Measurements from ENCODE around the gene MRGPRD.

MRGPRD gene

DNA sequence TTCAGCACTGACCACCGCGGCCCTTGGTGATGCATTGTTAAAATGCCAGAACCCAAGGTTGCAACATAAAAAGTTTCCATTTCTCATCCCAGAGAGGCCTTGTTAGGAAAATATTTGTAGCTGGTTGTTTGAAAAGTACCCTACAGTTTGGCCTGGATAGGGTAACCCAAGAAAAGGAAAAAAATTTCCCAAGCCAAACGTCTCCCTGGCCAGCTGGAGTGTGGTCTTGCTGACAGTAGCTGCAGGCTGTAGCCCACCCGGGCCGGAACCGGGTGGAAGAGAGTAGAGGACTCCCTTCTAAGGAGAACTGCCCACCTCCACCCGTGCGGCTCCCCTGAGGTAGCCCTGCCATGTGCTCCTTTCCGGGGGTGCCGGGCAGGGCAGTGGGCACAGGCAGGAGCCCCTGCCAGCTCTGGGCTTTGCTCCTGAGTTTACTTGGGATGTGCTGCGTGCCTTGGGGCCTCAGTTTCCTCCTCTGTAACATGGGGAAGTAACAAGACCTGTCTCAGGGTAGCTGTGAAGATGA, 38.6 kb downstream of the MRGPRD start:
- DNase-seq, result no peak

DNA sequence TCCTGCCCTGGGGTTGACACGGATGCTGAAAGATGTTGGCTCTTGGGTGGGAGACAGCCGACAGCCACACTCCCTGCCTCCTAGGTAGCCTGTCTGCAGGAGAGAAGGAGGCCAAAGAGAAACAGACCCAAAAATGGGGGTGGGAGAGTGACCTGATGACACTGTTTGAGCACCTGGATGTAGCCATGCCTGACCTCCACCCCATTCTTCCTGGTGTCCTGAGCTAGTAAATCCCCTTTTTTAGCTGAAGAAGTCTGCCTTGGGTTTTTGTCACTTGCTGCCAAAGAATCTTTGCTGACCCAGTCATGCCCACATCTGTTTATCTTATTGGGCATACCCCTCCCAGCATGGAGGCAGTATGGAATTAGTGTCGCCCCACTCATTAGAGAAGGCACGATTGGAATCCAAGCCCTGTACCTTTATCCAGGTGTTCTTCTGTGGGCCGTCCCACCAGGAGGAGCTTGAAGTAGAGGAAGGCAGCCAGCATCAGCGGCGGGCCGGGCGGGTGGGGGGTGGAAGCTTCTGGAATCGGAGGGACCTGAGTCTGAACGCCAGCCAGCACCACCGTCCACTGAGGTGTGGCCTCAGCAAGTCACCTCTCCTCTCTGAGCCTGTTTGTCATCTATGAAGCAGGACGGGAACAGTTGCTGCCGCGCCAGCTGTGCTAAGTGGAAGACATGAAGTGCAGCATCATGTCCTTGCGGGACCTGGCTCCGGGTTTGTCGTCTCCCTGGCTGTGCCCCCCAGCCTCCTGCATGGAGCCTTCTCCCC, 39.3 kb downstream of the MRGPRD start:
- no peak for DNase-seq

DNA sequence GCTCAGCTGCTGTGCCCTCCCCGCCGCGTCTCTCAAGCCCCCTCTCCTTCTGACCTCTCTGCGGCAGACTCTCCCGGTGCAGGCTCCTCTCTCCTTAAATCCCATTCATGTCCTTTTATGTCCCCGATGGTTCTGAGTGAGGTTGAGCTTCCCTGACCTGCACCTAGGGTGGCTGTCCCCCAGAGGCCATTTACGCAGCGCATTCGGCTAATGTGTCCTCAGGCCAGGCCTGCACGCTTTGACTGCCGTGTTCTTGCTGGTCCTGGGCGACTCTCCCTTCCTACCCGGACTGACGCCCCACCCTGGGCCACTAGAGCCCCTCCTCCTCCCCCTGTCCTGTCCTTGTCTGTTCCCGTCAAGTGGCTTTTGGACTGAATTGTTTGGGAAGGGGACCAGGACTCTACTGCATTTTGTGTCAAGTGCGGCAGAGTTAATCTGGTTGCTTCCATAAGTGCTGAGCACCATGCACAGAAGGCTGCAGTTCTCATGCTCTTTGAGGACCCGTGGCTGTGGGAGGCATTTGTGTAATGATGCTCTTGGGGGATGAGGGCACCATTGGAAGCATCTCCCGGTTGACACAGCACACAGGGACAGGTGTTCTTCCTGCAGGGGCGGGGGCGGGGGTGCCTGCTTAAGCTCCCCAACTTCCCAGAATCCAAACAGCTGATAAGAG, 40.0 kb downstream of the MRGPRD start:
- no peak for DNase-seq

- DNase-seq, result no peak
These were observed 40.9 kb downstream of the MRGPRD start for GRCh38 chr11:68939583-68940555.

DNA sequence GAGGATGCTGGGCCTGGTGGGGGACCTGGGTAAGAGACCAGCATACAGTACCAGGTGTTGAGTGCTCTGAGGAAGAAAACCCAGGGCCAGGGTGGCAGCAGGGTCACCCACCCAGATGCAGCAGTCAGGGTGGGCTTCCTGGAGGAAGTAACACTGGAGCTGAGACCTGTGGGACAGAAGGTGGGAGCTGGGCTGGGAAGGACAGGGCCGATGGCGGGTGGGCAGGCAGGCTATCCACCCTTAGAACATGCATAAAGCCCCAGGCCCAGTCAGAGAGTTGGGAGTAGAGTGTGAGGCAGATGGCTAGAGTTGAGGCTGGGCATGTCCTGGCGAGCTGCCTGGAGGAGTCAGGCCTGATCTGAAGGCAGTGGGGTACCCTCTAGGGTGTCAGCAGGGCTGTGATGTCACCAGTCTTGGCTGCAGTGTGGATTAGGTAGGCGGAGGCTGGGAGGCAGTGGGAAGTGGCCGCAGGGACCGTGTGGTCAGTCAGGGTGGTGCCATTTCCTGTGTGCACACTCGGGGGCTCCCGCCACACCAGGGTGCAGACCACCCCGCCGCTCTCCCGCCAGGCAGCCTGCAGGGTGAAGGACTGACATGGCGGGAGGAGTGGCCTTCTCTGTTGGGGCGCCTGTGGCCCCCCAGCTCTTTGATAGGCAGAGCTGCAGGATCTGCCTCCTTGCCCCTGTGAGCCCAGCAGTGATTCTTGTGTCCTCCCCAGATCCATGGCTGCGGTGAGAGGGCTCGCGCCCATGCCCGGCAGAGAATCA, 41.8 kb downstream of the MRGPRD start:
- no peak for DNase-seq

DNA sequence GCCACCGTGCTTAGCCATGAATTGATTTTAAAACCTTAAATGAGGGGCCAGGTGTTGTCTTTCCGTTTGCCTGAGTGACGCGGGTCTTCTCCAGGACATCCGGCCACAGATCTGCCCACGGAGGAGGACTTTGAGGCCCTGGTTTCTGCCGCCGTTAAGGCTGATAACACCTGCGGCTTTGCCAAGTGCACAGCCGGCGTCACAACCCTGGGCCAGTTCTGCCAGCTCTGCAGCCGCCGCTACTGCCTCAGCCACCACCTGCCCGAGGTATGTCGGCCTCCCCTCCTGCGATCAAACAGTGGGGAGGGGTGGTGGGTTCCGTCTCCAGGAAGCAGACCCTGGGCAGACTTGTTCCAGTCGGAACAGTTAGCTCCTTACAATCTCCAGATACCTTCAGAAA, 42.7 kb downstream of the MRGPRD start:
- DNase-seq, result no peak

DNA sequence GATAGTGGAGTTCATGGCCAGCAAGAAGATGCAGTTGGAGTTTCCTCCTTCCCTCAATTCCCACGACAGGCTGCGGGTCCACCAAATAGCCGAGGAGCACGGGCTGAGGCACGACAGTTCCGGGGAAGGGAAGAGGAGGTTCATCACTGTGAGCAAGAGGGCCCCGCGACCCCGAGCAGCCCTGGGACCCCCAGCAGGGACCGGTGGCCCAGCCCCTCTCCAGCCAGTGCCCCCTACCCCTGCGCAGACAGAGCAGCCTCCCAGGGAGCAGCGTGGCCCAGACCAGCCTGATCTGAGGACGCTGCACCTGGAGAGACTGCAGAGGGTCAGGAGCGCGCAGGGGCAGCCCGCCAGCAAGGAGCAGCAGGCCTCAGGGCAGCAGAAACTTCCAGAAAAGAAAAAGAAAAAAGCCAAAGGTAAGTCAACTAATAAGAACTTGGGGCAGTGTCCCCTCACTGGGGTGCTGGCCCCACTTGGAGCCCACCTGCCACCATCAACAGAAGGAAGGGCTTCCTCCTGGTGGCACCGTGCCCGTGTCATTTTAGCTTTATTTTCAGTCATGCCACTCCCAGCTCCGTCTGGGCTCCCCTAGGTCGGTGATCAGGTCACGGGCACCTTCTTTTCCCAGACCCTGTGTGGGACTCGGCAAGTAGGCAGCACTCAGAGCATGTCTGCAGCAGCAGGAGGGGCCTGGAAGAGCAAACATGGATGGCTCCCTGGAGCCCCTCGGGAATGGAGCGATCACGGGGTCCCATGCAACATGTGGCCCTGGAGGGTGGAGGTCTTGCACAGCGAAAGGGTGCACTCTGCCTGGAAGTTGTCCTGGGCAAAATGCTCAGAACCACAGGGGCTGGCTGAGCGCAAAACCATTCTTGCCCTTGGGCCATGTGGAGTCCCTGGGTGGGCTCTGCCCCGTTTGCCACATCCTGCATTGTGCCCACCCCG, 43.8 kb downstream of the MRGPRD start:
- DNase-seq, result no peak

- no peak for DNase-seq
These were observed 44.5 kb downstream of the MRGPRD start for GRCh38 chr11:68936358-68936636.

DNA sequence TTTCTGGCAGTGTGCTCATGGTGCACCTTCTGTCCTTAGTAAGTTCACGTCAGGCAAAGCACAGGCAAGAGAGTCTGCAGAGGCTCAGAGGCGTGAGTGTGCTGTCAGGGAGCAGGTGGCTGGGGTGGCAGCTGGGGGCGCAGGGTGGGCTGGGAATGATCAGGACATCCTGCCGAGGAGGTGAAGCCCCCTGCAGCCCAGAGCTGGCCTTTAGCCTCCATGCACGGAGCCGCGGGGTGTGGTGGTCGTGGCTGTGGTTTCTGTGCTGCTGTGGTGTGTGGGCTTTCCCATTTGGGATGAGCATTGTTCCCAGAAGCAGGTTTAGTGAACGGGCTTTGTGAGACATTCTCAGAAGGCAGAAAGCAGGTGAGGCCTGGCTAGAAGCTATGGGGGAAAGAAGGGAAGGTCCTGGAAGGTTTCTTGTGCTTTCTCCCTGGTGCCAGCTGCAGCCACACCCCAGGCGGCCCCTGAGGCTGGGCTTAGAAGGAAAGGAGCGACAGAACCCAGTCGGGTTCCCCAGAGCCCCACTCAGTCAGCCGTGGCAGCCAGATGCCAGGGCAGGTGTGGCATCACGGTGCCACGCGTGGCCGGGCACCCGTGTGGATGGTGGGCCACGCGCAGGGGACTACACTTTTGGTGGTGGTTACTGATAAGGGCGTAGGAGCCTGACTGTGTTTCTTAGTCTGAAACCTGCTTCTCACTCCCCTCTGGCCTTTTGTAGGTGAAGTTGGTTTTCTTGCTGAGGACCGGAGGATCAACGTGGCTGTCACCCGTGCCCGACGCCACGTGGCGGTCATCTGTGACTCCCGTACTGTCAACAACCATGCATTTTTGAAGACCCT, 45.0 kb downstream of the MRGPRD start:
- no peak for DNase-seq

GRCh38 chr11:68935066-68935465, 45.7 kb downstream of the MRGPRD start:
- no peak for DNase-seq

GRCh38 chr11:68934666-68935065, 46.1 kb downstream of the MRGPRD start:
- no peak for DNase-seq

GRCh38 chr11:68934321-68934645, 46.5 kb downstream of the MRGPRD start:
- no peak for DNase-seq

- DNase-seq, result peak; percentile 22
These were observed 47.0 kb downstream of the MRGPRD start for GRCh38 chr11:68933605-68934320.

GRCh38 chr11:68932933-68933577, 47.7 kb downstream of the MRGPRD start:
- DNase-seq, result no peak

- DNase-seq, result no peak
These were observed 48.4 kb downstream of the MRGPRD start for GRCh38 chr11:68932358-68932757.

DNA sequence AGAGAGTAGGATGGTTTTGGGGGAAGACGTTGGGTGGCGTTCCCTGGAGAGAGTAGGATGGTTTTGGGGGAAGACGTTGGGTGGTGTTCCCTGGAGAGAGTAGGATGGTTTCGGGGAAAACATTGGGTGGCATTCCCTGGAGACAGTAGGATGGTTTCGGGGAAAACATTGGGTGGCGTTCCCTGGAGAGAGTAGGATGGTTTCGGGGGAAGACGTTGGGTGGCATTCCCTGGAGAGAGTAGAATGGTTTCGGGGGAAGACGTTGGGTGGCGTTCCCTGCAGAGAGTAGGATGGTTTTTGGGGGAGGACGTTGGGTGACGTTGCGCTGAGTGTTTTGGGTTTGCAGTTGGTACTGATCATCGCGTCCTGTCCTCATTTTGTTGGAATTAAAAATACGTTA, 48.9 kb downstream of the MRGPRD start:
- DNase-seq, result no peak

GRCh38 chr11:68930991-68931855, 49.6 kb downstream of the MRGPRD start:
- no peak for DNase-seq

All from NCI-H2081 treated with DMSO at 0.1 percent for 48 hours (cell line).